Measurements from ENCODE around the gene DERL3.

Gene DERL3

GRCh38 chr22:23801238-23801821 lies 37.5 kb downstream of the DERL3 start:
- DNase-seq = no peak

- DNase-seq = no peak
Measured at GRCh38 chr22:23800297-23801237, 38.2 kb downstream of the DERL3 start.

- no peak for DNase-seq
Measured at GRCh38 chr22:23796461-23796860, 42.3 kb downstream of the DERL3 start.

- no peak for DNase-seq
Measured at GRCh38 chr22:23793326-23793725, 45.5 kb downstream of the DERL3 start.

GRCh38 chr22:23791738-23792645 lies 46.8 kb downstream of the DERL3 start:
- no peak for DNase-seq

- DNase-seq = no peak
Measured at GRCh38 chr22:23790819-23791737, 47.7 kb downstream of the DERL3 start.

- DNase-seq = peak in 1 of 2 donors; percentile 10
Measured at GRCh38 chr22:23789638-23790037, 49.2 kb downstream of the DERL3 start.

GRCh38 chr22:23789121-23789520 lies 49.7 kb downstream of the DERL3 start:
- no peak for DNase-seq

GRCh38 chr22:23787910-23788309 lies 50.9 kb downstream of the DERL3 start:
- DNase-seq = no peak

GRCh38 chr22:23787600-23787896 lies 51.3 kb downstream of the DERL3 start:
- no peak for DNase-seq

- peak; percentile 67 to 76 for DNase-seq
Measured at GRCh38 chr22:23786752-23787599, 51.8 kb downstream of the DERL3 start, which contains the start of gene SMARCB1. SMARCB1 (plus strand) TSS chr22:23786966; CDS start chr22:23787170, 204 bp downstream.

GRCh38 chr22:23786261-23786710 lies 52.5 kb downstream of the DERL3 start:
- no peak for DNase-seq
